PFSK-1 (cell line): Measurements from ENCODE around the gene AP4B1.

Experiments
- FOXP2 ChIP-seq: optimal IDR thresholded peaks from 2 replicates; pipeline ENCODE3; 2011; ENCODE audit warnings: borderline replicate concordance, control low read depth, inconsistent platforms; ENCODE audit not compliant: insufficient read depth; ENCODE audit errors: extremely low read length, extremely low read depth
- POLR2AphosphoS5 ChIP-seq: IDR thresholded peaks from 2 replicates; pipeline ENCODE4 v1.6.1; 2012; ENCODE audit warnings: low read depth, mild to moderate bottlenecking, control low read depth, low read length, moderate library complexity
- REST ChIP-seq, 2 experiments: IDR thresholded peaks; 2 replicates each; pipeline versions ENCODE4 v1.6.1 to v1.8.0; 2011 to 2012; ENCODE audit warnings: low read depth in 2 of 2, low read length in 2 of 2, control low read depth in 1 of 2, inconsistent platforms in 1 of 2, mild to moderate bottlenecking in 1 of 2, moderate library complexity in 1 of 2; ENCODE audit not compliant: insufficient read depth in 1 of 2
- SIN3A ChIP-seq: IDR thresholded peaks from 2 replicates; pipeline ENCODE4 v1.6.1; 2012; ENCODE audit warnings: mild to moderate bottlenecking, low read length, moderate library complexity, borderline replicate concordance; ENCODE audit not compliant: insufficient read depth
- TAF1 ChIP-seq: IDR thresholded peaks from 2 replicates; pipeline ENCODE4 v1.6.1; 2012; ENCODE audit warnings: low read length, control low read depth, borderline replicate concordance; ENCODE audit not compliant: insufficient read depth

Gene AP4B1

GRCh38 chr1:113937146-113937545, 32.5 kb upstream of the AP4B1 start:
- TF ChIP-seq SIN3A (no peak), FOXP2 (no peak), POLR2AphosphoS5 (no peak), REST (IDR thresholded peaks at IDR 0.05; ENCODE audit: insufficient read depth in 1 of 2, low read depth in 2 of 2, low read length in 2 of 2) (no peak), TAF1 (no peak)

GRCh38 chr1:113935970-113936369, 31.4 kb upstream of the AP4B1 start:
- no peak for TF ChIP-seq SIN3A
- no peak for TF ChIP-seq POLR2AphosphoS5
- TF ChIP-seq REST (IDR thresholded peaks at IDR 0.05; ENCODE audit: insufficient read depth in 1 of 2, low read depth in 2 of 2, low read length in 2 of 2): no peak
- TF ChIP-seq FOXP2: no peak
- TF ChIP-seq TAF1: no peak

- no peak for TF ChIP-seq POLR2AphosphoS5
- no peak for TF ChIP-seq SIN3A
- TF ChIP-seq FOXP2: no peak
- TF ChIP-seq TAF1: no peak
- no peak for TF ChIP-seq REST (IDR thresholded peaks at IDR 0.05; ENCODE audit: insufficient read depth in 1 of 2, low read depth in 2 of 2, low read length in 2 of 2)
These were observed 30.6 kb upstream of the AP4B1 start for GRCh38 chr1:113935176-113935575.

GRCh38 chr1:113934511-113935055, 30.0 kb upstream of the AP4B1 start:
- TF ChIP-seq POLR2AphosphoS5 (no peak), TAF1 (no peak), REST (IDR thresholded peaks at IDR 0.05; ENCODE audit: insufficient read depth in 1 of 2, low read depth in 2 of 2, low read length in 2 of 2) (no peak), FOXP2 (no peak), SIN3A (no peak)

- no peak for TF ChIP-seq TAF1
- TF ChIP-seq SIN3A: no peak
- TF ChIP-seq POLR2AphosphoS5: no peak
These were observed 29.4 kb upstream of the AP4B1 start for GRCh38 chr1:113934006-113934405.

GRCh38 chr1:113931451-113931851, 26.9 kb upstream of the AP4B1 start:
- TF ChIP-seq SIN3A: no peak
- no peak for TF ChIP-seq FOXP2
- no peak for TF ChIP-seq POLR2AphosphoS5
